Astrocyte (in vitro differentiated cells and primary cell): ENCODE results near the gene PVALEF. TPM values are rescaled to one million over a fixed set of nuclear protein-coding genes. Genes with fewer than 3 reads are reported as not detected.

ENCODE experiments used
- DNase-seq: peaks from one replicate; pipeline ENCODE4 v3.0.0-alpha.2; 2010; ENCODE audit warnings: low read depth
- FAIRE-seq: peaks from 2 replicates; lab custom pipeline; 2011; peaks lifted over from hg19 to GRCh38; lab: Jason Lieb, UNC
- H2AFZ ChIP-seq: 2 replicates; pipeline ENCODE4 v1.6.0; 2012; ENCODE audit warnings: low read depth, low read length, inconsistent platforms
- H3K27ac ChIP-seq: 2 replicates; pipeline ENCODE4 v1.5.1; 2011; ENCODE audit warnings: low read depth, low read length, inconsistent platforms
- H3K27me3 ChIP-seq: 2 replicates; pipeline ENCODE4 v1.6.0; 2011; ENCODE audit warnings: low read length, inconsistent platforms; ENCODE audit not compliant: insufficient read depth
- H3K36me3 ChIP-seq: 2 replicates; pipeline ENCODE4 v1.5.1; 2011; ENCODE audit warnings: low read length, inconsistent platforms; ENCODE audit not compliant: insufficient read depth
- H3K4me1 ChIP-seq: 2 replicates; pipeline ENCODE4 v1.5.1; 2011; ENCODE audit warnings: low read length, inconsistent platforms; ENCODE audit not compliant: insufficient read depth
- H3K4me2 ChIP-seq: 2 replicates; pipeline ENCODE4 v1.6.0; 2012; ENCODE audit warnings: low read length, inconsistent platforms
- H3K4me3 ChIP-seq: 2 replicates; pipeline ENCODE4 v1.5.1; 2011; ENCODE audit warnings: low read depth, mild to moderate bottlenecking, low read length, inconsistent platforms; ENCODE audit not compliant: insufficient read depth
- H3K79me2 ChIP-seq: 2 replicates; pipeline ENCODE4 v1.6.0; 2012; ENCODE audit warnings: mild to moderate bottlenecking, low read length, inconsistent platforms; ENCODE audit not compliant: insufficient read depth
- H3K9ac ChIP-seq: 2 replicates; pipeline ENCODE4 v1.6.0; 2012; ENCODE audit warnings: mild to moderate bottlenecking, low read length, inconsistent platforms
- H3K9me3 ChIP-seq: 2 replicates; pipeline ENCODE4 v1.5.1; 2012; ENCODE audit warnings: low read depth, mild to moderate bottlenecking, low read length, inconsistent platforms; ENCODE audit not compliant: insufficient read depth
- H4K20me1 ChIP-seq: 2 replicates; pipeline ENCODE4 v1.6.0; 2012; ENCODE audit warnings: low read length, inconsistent platforms; ENCODE audit not compliant: insufficient read depth
- H3K27ac Mint-ChIP-seq: one replicate; pipeline ENCODE4 v1.8.0; 2021; ENCODE audit warnings: mild to moderate bottlenecking, mixed read lengths; ENCODE audit not compliant: unreplicated experiment
- H3K27me3 Mint-ChIP-seq: one replicate; pipeline ENCODE4 v1.8.0; 2021; ENCODE audit warnings: low read depth, mixed read lengths; ENCODE audit not compliant: unreplicated experiment
- H3K36me3 Mint-ChIP-seq: one replicate; pipeline ENCODE4 v1.8.0; 2021; ENCODE audit warnings: low read depth, mixed read lengths; ENCODE audit not compliant: unreplicated experiment
- H3K4me1 Mint-ChIP-seq: one replicate; pipeline ENCODE4 v1.8.0; 2021; ENCODE audit warnings: low read depth, mixed read lengths; ENCODE audit not compliant: unreplicated experiment
- H3K4me3 Mint-ChIP-seq: one replicate; pipeline ENCODE4 v1.8.0; 2021; ENCODE audit warnings: mild to moderate bottlenecking, moderate library complexity, mixed read lengths; ENCODE audit not compliant: unreplicated experiment
- H3K9me3 Mint-ChIP-seq: one replicate; pipeline ENCODE4 v1.8.0; 2021; ENCODE audit warnings: mild to moderate bottlenecking, mixed read lengths; ENCODE audit not compliant: unreplicated experiment
- CTCF ChIP-seq: IDR thresholded peaks from 2 replicates; pipeline ENCODE4 v1.5.1; 2011; ENCODE audit warnings: low read depth, mild to moderate bottlenecking, inconsistent platforms, low read length, moderate library complexity; ENCODE audit not compliant: insufficient read depth
- EZH2 ChIP-seq: IDR thresholded peaks from 2 replicates; pipeline ENCODE4 v1.6.1; 2012; ENCODE audit warnings: mild to moderate bottlenecking, low read length, inconsistent platforms; ENCODE audit not compliant: insufficient read depth
- total RNA-seq: library from RNA; stranded (reverse); gene quantifications from 2 replicates; pipeline ENCODE4 v1.2.1, GENCODE V29; 2021

Gene PVALEF
- total RNA-seq, 1 donor from 2014 or later, result not detected

DNA sequence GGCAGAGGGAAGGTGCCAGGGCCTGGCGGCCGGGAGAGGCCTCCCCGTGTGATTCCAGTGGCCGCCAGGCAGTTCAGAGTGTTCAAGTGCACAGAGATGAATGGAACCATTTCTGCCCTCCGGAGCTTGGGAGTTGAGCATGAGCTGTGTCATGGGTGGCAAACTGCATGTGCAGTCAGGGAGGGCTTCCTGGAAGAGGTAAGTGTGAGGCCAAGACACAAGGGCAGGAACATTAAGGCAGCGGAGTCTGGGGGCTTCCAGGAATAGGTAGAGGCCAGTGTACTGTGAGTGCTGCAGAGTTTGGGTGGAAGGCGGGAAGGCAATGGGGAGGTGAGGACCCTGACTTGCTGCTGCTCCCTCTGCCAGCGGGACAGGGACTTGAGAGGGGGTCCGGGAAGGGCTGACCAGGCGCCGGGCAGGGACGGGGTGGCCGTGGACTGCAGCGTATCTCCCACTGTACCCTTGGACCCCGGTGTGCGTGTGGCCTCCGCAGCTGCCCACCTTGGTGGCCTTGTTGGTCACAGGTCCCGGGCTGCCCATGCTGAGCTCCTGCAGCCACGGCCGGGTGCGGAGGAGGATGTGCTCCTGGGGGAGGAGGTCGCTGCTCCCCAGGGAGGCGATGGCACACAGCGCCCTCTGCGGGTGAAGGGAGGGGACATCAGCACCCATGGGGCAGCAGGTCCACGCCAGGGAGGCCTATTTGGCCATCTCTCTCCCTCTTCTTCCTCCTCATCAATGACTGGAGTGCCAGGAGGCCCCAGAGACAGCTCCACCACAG, 64.9 kb downstream of the PVALEF start:
- Mint-ChIP-seq H3K4me3 (no peak overlapping the region), H3K27me3 (no peaks in the 10 kb centered on the region), H3K4me1 (no peaks in the 10 kb centered on the region), H3K36me3 (peaks cover 14% of the 10 kb centered on the region), H3K9me3 (peaks cover 3% of the 10 kb centered on the region), H3K27ac (no peak overlapping the region)
- Histone ChIP-seq H3K9me3 (no peaks in the 10 kb centered on the region), H3K9ac (no peak overlapping the region), H2AFZ (no peak overlapping the region), H4K20me1 (peaks cover 18% of the 10 kb centered on the region), H3K4me2 (no peak overlapping the region), H3K27me3 (no peaks in the 10 kb centered on the region), H3K36me3 (peaks cover 2% of the 10 kb centered on the region), H3K27ac (no peak overlapping the region), H3K4me3 (no peak overlapping the region), H3K79me2 (peaks cover 5% of the 10 kb centered on the region), H3K4me1 (no peaks in the 10 kb centered on the region)
- TF ChIP-seq EZH2 (no peak), CTCF (no peak)
- DNase-seq (no peak), FAIRE-seq (no peak)

- H3K4me3 ChIP-seq, result no peak overlapping the region
- peaks cover 2% of the 10 kb centered on the region for H3K36me3 ChIP-seq
- FAIRE-seq (no peak), DNase-seq (no peak)
- H3K79me2 ChIP-seq, result peaks cover 11% of the 10 kb centered on the region
- H3K27me3 Mint-ChIP-seq, result no peaks in the 10 kb centered on the region
- peaks cover 3% of the 10 kb centered on the region for H3K9me3 Mint-ChIP-seq
- H3K27me3 ChIP-seq, result no peaks in the 10 kb centered on the region
- H3K4me1 Mint-ChIP-seq, result no peaks in the 10 kb centered on the region
- TF ChIP-seq EZH2, result no peak
- no peak for TF ChIP-seq CTCF
- H3K36me3 Mint-ChIP-seq, result peaks cover 14% of the 10 kb centered on the region
- no peak overlapping the region for H3K27ac Mint-ChIP-seq
- no peaks in the 10 kb centered on the region for H3K4me1 ChIP-seq
- peaks cover 21% of the 10 kb centered on the region for H4K20me1 ChIP-seq
- no peak overlapping the region for H3K9ac ChIP-seq
- H3K9me3 ChIP-seq, result no peaks in the 10 kb centered on the region
- no peak overlapping the region for H3K4me2 ChIP-seq
- H3K4me3 Mint-ChIP-seq, result no peak overlapping the region
- no peak overlapping the region for H3K27ac ChIP-seq
- H2AFZ ChIP-seq, result no peak overlapping the region
Measured at GRCh38 chr17:81231121-81231645, 65.9 kb downstream of the PVALEF start.
